Stimulated activated CD4-positive, alpha-beta T cell treated with anti-CD3 and anti-CD28 coated beads, TNF-alpha, amount 100 ng/mL, for 4 hours (primary cell): ENCODE measurements around the gene TBC1D7.

Experiments
- DNase-seq, 3 experiments: peaks; one replicate each; pipeline ENCODE4 v3.0.0-alpha.2; 2020; ENCODE audit warnings: low read depth in 3 of 3

Gene TBC1D7

DNA sequence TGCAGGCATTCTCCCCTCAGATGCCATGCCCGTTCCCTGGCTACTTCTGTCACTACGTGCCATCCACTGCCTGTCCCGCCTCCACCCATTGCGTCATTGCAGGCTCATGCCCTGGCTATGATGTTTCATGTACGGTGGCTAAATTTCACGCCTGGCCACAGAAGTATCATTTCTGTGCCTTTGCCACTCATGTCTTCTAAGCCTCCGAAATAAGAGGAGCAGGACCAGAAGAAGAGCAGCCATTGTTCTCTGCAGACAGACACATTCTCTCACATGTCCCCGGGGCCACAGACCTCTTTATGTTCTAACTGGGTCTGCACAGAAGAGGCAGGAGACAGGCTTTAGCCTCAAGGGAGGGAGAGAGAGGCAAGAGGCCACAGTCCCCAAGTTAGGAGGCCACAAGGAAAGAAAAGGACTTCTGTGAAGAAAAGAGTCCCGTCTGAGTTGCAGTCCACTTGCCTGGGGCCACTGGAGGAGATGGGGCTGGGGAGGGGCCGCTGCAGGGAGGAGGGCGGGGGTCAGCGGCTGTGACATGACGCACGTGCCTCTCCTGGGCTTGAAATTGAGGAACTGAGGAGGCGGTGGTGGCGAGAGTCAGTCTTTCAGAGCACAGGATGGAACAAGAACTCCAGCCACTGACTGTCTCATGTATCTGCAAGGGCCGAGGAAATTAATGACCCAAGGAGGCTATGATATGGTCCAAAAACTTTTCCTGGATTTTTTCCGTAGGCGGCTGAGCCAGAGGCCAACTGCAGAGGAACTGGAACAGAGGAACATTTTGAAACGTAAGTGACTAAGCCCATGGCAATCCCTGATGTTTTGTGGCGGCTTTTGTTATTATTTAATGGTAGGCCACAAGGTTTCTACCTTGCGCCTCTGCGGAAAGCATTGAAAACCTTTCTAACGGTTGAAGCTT, 55.9 kb downstream of the TBC1D7 start:
- no peak for DNase-seq

DNA sequence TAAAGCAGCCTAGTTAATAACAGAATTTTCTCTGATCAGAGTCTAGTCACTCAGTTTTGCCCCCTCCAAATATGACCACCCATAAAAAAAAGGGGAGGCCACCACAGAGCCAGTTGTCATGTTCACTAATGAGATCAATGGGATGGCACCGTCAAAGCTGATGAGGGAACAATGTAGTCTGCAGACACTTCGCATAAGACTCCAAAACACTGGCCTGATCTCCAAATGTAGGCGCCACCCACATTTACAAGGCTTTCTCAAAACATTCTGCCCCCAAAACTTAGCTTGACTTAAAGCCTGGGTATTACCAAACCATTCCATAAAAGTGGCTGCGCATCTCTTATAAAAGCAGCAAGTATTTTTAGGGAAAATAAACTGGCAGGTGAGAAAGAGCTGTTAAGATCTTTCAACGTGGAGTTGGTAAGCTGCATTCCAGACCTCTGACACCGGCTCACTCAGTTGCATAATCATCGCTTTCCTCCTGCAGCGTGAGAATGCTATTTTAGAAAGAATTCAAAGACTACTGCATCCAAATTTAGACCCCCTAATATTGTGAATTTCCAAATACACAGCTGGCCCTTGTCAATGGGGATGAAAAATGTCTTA, 59.3 kb downstream of the TBC1D7 start:
- DNase-seq = no peak

DNA sequence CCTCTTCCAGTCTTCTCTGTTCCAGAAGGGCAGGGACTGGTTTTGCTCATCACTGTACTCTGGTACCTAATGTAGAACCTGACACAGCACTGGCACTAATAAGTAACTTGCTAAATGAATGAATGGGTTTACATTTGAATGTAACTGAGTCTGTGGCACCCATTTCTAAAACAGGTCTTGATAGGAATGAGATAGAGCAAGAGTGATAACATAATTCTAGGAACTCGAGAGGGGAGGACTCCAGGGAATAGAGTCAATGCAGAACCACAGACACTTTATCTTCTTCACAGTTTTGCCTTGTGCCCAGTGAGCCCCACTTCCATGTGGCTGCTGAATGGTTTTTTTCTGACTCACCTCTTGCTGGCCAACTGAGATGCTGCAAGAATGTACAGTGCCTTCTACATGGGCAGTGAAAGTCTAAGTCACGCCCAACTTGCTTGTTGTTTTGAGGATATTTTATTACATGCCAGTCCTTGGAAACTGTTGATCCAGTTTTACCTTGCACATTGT, 61.1 kb downstream of the TBC1D7 start:
- DNase-seq = no peak

GRCh38 chr6:13263669-13264068, 64.7 kb downstream of the TBC1D7 start:
- DNase-seq = no peak

- DNase-seq = no peak
Measured at GRCh38 chr6:13262302-13263230, 65.8 kb downstream of the TBC1D7 start.

GRCh38 chr6:13261464-13261994, 66.8 kb downstream of the TBC1D7 start:
- no peak for DNase-seq

DNA sequence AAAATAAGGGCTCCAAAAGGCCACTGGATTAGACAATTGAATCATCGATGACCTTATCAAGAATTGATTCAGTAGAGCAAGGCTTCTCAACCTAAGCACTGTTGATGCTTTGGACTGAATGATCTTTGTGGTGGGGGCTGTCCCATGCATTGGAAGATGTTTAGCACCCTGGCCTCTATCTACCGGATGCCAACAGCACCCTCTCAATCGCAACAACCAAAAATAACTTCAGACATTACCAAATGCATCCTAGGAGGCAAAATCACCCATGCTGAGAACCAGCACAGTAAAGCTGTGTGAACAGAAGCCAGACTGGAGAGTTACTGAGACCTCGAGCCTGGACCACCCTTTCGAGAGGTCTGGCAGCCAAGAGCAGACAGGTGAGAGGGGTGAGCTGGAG, 67.5 kb downstream of the TBC1D7 start:
- DNase-seq = no peak

GRCh38 chr6:13260101-13260598, 68.2 kb downstream of the TBC1D7 start:
- DNase-seq = no peak

DNA sequence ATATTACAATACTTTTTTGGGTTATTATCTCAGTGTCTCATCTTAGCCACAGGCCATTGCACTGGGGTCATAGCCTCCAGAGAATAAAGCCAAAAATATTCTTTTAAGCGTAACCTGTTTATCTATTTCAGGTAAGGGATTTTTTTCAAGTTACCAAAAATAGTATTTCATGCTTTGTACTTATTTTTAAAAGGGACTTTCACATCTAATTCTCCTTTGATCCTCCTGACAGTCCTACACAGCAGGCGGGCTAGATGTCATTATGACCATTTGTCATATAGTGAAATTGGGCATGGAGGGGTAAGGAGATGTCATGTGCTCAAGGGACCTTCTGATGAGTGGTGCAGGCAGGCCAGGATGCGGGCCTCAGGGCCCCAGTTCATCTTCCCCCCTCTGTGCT, 68.9 kb downstream of the TBC1D7 start:
- DNase-seq = no peak

- no peak for DNase-seq
Measured at GRCh38 chr6:13256266-13257001, 71.9 kb downstream of the TBC1D7 start.
